Measurements from ENCODE around the gene SLC1A2.

The SLC1A2 gene

GRCh38 chr11:35235498-35235897 is 183.9 kb downstream of the SLC1A2 start:
- Histone ChIP-seq H3K4me3 (replicated peaks; ENCODE audit: insufficient read depth, low read length) (no peak overlapping the region), H3K27me3 (ENCODE audit: insufficient read depth, poor library complexity, severe bottlenecking) (no peaks in the 10 kb centered on the region), H3K27ac (replicated peaks) (no peak overlapping the region)
- TF ChIP-seq REST (IDR thresholded peaks at IDR 0.05; ENCODE audit: insufficient replicate concordance, low read depth): no peak
- TF ChIP-seq GABPA (IDR thresholded peaks at IDR 0.05; ENCODE audit: low read depth): no peak
- TF ChIP-seq SPI1 (IDR thresholded peaks at IDR 0.05; ENCODE audit: borderline replicate concordance, low read depth): no peak
- TF ChIP-seq POLR2AphosphoS5 (IDR thresholded peaks at IDR 0.05; ENCODE audit: low read depth): no peak
- TF ChIP-seq CTCF (IDR thresholded peaks at IDR 0.05; ENCODE audit: insufficient read depth, low read length): no peak
- DNase-seq (ENCODE audit: low read depth in 1 of 2, low spot score in 1 of 2): no peak

- no peak for DNase-seq (ENCODE audit: low read depth in 1 of 2, low spot score in 1 of 2)
These were observed 184.2 kb downstream of the SLC1A2 start for GRCh38 chr11:35235157-35235468.

More at GRCh38 chr11:35235157-35235468, 184.2 kb downstream of the SLC1A2 start:
- Histone ChIP-seq H3K27me3 (ENCODE audit: insufficient read depth, poor library complexity, severe bottlenecking) (no peaks in the 10 kb centered on the region), H3K27ac (replicated peaks) (no peak overlapping the region), H3K4me3 (replicated peaks; ENCODE audit: insufficient read depth, low read length) (no peak overlapping the region)
- TF ChIP-seq GABPA (IDR thresholded peaks at IDR 0.05; ENCODE audit: low read depth) (no peak), CTCF (IDR thresholded peaks at IDR 0.05; ENCODE audit: insufficient read depth, low read length) (no peak), SPI1 (IDR thresholded peaks at IDR 0.05; ENCODE audit: borderline replicate concordance, low read depth) (no peak), REST (IDR thresholded peaks at IDR 0.05; ENCODE audit: insufficient replicate concordance, low read depth) (no peak), POLR2AphosphoS5 (IDR thresholded peaks at IDR 0.05; ENCODE audit: low read depth) (no peak)
